Neural progenitor cell (in vitro differentiated cells): Measurements from ENCODE around the gene RNPEP.

Source experiments
- EZH2 ChIP-seq: fragments of 200-600 bp; sonication (generic); IDR thresholded peaks from 2 replicates; pipeline ENCODE4 v1.6.1; 2017; ENCODE audit warnings: antibody characterized with exemption, mild to moderate bottlenecking, moderate library complexity
- EZH2phosphoT487 ChIP-seq: fragments of 200-600 bp; sonication (generic); IDR thresholded peaks from 2 replicates; pipeline ENCODE4 v1.6.1; 2017; ENCODE audit warnings: antibody characterized with exemption
- TF ChIP-seq, protein P1 (sequence below): fragments of 200-600 bp; sonication (generic); IDR thresholded peaks from 2 replicates; pipeline ENCODE4 v1.5.1; 2017; ENCODE audit warnings: antibody characterized with exemption, mild to moderate bottlenecking

DNA sequence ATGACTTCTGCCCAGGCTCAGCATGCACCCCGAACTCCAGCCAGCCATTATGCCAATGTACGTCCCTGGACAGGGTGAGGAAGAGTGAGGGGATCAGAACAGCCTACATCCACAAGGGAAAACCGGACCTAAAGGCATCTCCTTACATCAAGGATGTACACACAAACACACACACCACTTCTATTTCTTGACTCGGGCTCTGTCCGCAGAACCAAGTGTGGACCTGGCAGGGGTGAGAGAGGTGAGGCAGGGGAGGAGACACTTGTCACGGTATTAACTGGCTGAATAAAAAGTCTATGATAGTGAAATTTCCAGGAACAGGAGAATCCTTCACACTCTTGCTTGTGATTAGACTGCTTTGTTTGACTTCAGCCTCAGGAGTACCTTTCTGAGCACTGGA lies 38.4 kb upstream of the RNPEP start:
- TF ChIP-seq, protein P1, sequence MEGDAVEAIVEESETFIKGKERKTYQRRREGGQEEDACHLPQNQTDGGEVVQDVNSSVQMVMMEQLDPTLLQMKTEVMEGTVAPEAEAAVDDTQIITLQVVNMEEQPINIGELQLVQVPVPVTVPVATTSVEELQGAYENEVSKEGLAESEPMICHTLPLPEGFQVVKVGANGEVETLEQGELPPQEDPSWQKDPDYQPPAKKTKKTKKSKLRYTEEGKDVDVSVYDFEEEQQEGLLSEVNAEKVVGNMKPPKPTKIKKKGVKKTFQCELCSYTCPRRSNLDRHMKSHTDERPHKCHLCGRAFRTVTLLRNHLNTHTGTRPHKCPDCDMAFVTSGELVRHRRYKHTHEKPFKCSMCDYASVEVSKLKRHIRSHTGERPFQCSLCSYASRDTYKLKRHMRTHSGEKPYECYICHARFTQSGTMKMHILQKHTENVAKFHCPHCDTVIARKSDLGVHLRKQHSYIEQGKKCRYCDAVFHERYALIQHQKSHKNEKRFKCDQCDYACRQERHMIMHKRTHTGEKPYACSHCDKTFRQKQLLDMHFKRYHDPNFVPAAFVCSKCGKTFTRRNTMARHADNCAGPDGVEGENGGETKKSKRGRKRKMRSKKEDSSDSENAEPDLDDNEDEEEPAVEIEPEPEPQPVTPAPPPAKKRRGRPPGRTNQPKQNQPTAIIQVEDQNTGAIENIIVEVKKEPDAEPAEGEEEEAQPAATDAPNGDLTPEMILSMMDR, result no peak
- TF ChIP-seq EZH2 (no peak), EZH2phosphoT487 (no peak)
